Measurements from ENCODE around the gene BBS12.

DNA sequence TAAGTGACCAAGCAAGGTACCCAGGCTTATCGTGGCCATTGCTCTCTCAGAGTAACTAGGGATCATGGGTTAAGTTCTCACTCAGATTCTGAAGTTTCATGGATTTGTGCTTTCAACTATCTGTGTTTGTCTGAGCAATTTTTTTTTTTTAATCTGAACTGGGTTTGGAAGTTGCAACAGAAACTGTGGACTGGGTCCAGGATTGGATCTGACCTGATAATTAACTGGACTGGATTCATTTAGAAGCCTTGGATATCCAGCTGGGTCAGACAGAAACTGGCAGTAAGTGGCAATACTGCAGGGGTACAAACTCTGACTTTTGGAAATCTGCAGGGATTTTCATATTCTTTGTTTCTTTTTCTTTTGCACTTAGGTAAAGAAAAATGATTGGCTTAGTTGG is 55.4 kb downstream of the BBS12 start:
- TF ChIP-seq, protein P1, sequence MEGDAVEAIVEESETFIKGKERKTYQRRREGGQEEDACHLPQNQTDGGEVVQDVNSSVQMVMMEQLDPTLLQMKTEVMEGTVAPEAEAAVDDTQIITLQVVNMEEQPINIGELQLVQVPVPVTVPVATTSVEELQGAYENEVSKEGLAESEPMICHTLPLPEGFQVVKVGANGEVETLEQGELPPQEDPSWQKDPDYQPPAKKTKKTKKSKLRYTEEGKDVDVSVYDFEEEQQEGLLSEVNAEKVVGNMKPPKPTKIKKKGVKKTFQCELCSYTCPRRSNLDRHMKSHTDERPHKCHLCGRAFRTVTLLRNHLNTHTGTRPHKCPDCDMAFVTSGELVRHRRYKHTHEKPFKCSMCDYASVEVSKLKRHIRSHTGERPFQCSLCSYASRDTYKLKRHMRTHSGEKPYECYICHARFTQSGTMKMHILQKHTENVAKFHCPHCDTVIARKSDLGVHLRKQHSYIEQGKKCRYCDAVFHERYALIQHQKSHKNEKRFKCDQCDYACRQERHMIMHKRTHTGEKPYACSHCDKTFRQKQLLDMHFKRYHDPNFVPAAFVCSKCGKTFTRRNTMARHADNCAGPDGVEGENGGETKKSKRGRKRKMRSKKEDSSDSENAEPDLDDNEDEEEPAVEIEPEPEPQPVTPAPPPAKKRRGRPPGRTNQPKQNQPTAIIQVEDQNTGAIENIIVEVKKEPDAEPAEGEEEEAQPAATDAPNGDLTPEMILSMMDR (conservative IDR thresholded peaks at IDR 0.05): no peak
- no peak for TF ChIP-seq EZH2 (IDR thresholded peaks at IDR 0.05; ENCODE audit: low read depth)
